Activated CD4-positive, alpha-beta T cell treated with anti-CD3 and anti-CD28 coated beads, Interleukin-10, Interleukin-2, amounts not matched to agents 100 ng/mL and 50 ng/mL, durations not matched to agents 16 hours and 8 hours (primary cell): ENCODE data around the gene ZNF827.
A peak's percentile ranks its signal among the peaks of the same experiment; 100 is the strongest.

Experiments
- DNase-seq: peaks from one replicate; pipeline ENCODE4 v3.0.0-alpha.2; 2020

Gene ZNF827

GRCh38 chr4:145743641-145744040, 195.0 kb downstream of the ZNF827 start:
- DNase-seq, result no peak

GRCh38 chr4:145740806-145741205, 197.8 kb downstream of the ZNF827 start:
- no peak for DNase-seq

- no peak for DNase-seq
These were observed 198.8 kb downstream of the ZNF827 start for GRCh38 chr4:145739845-145740244.

- no peak for DNase-seq
These were observed 202.3 kb downstream of the ZNF827 start for GRCh38 chr4:145736241-145736831.

- DNase-seq, result no peak
These were observed 202.8 kb downstream of the ZNF827 start for GRCh38 chr4:145735827-145736226.

GRCh38 chr4:145735347-145735675, 203.3 kb downstream of the ZNF827 start:
- DNase-seq, result no peak

- peak; percentile 79 for DNase-seq
These were observed 203.9 kb downstream of the ZNF827 start for GRCh38 chr4:145734576-145735346.

GRCh38 chr4:145734031-145734430, 204.6 kb downstream of the ZNF827 start:
- no peak for DNase-seq

- peak; percentile 92 for DNase-seq
These were observed 205.4 kb downstream of the ZNF827 start for GRCh38 chr4:145732895-145733880.

- DNase-seq, result no peak
These were observed 206.4 kb downstream of the ZNF827 start for GRCh38 chr4:145732001-145732815.

- no peak for DNase-seq
These were observed 207.6 kb downstream of the ZNF827 start for GRCh38 chr4:145731028-145731427.

GRCh38 chr4:145730026-145730425, 208.6 kb downstream of the ZNF827 start:
- DNase-seq, result no peak

- DNase-seq, result no peak
These were observed 215.3 kb downstream of the ZNF827 start for GRCh38 chr4:145723336-145723735.

GRCh38 chr4:145722561-145722960, 216.1 kb downstream of the ZNF827 start:
- DNase-seq, result no peak

- no peak for DNase-seq
These were observed 218.0 kb downstream of the ZNF827 start for GRCh38 chr4:145720656-145721055.

- DNase-seq, result peak; percentile 72
These were observed 218.6 kb downstream of the ZNF827 start for GRCh38 chr4:145719752-145720624.

- DNase-seq, result no peak
These were observed 221.9 kb downstream of the ZNF827 start for GRCh38 chr4:145716661-145717200.

- no peak for DNase-seq
These were observed 222.4 kb downstream of the ZNF827 start for GRCh38 chr4:145716200-145716599.

GRCh38 chr4:145709843-145710242, 228.8 kb downstream of the ZNF827 start:
- DNase-seq, result peak; percentile 85

GRCh38 chr4:145709336-145709735, 229.3 kb downstream of the ZNF827 start:
- no peak for DNase-seq
